Measurements from ENCODE around the gene C14orf132.

DNA sequence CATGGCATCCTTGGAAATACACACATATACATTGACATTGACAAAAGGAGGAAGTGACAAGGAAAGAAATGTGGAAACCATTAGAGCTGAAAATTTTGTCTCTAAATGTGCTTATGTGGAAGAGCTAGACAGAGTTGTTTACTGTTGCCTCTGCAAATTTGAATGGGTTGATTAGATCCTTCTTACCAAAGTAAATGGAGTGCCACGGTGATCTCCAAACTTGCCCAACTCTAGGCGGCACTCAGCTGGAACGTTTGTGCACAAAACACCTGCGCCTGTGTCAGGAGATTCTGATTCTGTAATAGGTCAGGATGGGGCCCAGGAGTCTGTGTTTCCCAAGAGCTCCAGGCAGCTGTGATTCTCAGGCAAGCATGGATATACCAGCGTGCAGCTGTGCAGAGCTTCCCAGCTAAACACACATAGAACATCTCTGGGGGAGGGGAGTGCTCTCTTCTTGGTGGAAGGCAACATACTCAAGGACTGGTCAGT, 87.7 kb downstream of the C14orf132 start:
- TF ChIP-seq CTCF (IDR thresholded peaks at IDR 0.05; ENCODE audit: borderline replicate concordance, extremely low read depth, low read length, poor library complexity, severe bottlenecking) (no peak), EZH2 (IDR thresholded peaks at IDR 0.05; ENCODE audit: borderline replicate concordance, low read depth, low read length, severe bottlenecking) (no peak)
